H1 (cell line): ENCODE results near the gene KHDC4. TPM values are rescaled to one million over a fixed set of nuclear protein-coding genes. Genes with fewer than 3 reads are reported as not detected.

ENCODE experiments used
- CTCF ChIA-PET: fragments of 300-600 bp; sonication (Branson Sonifier 250); formaldehyde crosslinking; loops from one replicate; lab custom pipeline; 2021; ENCODE audit not compliant: partially characterized antibody; lab: Charles Lee
- POLR2A ChIA-PET: fragments of 300-600 bp; sonication (Branson Sonifier 250); formaldehyde crosslinking; loops from one replicate; lab custom pipeline; 2021; ENCODE audit warnings: inconsistent platforms; ENCODE audit not compliant: partially characterized antibody; lab: Charles Lee
- DNase-seq, 2 experiments: peaks; one replicate each; pipeline versions ENCODE4 v3.0.0 to v3.0.0-alpha.2; 2010 to 2022; ENCODE audit warnings: low spot score in 2 of 2, low read depth in 1 of 2, mixed read lengths in 1 of 2
- FAIRE-seq: peaks from 2 replicates; lab custom pipeline; 2011; peaks lifted over from hg19 to GRCh38; lab: Jason Lieb, UNC
- H2AFZ ChIP-seq: 2 replicates; pipeline ENCODE4 v1.8.1; 2012; ENCODE audit warnings: low read length, inconsistent platforms
- H2AK5ac ChIP-seq: 2 replicates; pipeline ENCODE4 v1.6.1; 2013; ENCODE audit warnings: low read depth, low read length
- H2BK120ac ChIP-seq: replicated peaks from 2 replicates; pipeline ENCODE3; 2013; ENCODE audit warnings: low read depth, low read length, inconsistent platforms
- H2BK12ac ChIP-seq: 2 replicates; pipeline ENCODE4 v1.6.1; 2013; ENCODE audit warnings: low read depth, low read length
- H2BK15ac ChIP-seq: 2 replicates; pipeline ENCODE4 v1.6.1; 2013; ENCODE audit warnings: low read length
- H2BK20ac ChIP-seq: 2 replicates; pipeline ENCODE4 v1.6.1; 2013; ENCODE audit warnings: low read length
- H2BK5ac ChIP-seq: 2 replicates; pipeline ENCODE4 v1.6.1; 2013; ENCODE audit warnings: low read depth, low read length
- H3K14ac ChIP-seq: 2 replicates; pipeline ENCODE4 v1.6.1; 2013; ENCODE audit warnings: inconsistent platforms; ENCODE audit not compliant: insufficient read length
- H3K18ac ChIP-seq: 2 replicates; pipeline ENCODE4 v1.6.1; 2013; ENCODE audit warnings: low read length; ENCODE audit errors: extremely low read depth
- H3K23ac ChIP-seq: 2 replicates; pipeline ENCODE4 v1.6.1; 2013; ENCODE audit warnings: inconsistent platforms; ENCODE audit not compliant: insufficient read length
- H3K23me2 ChIP-seq: 2 replicates; pipeline ENCODE4 v1.6.1; 2013; ENCODE audit warnings: low read depth, low read length
- H3K27ac ChIP-seq: 2 replicates; pipeline ENCODE4 v1.6.1; 2011; ENCODE audit warnings: low read depth, low read length, inconsistent platforms
- H3K27me3 ChIP-seq, 4 experiments: replicated peaks in 1 of 4; 1 replicate in 1 of 4; 2 replicates in 3 of 4; pipeline versions ENCODE4 v1.6.1 to v1.8.1; 2011 to 2013; ENCODE audit warnings: low read length in 3 of 4, mild to moderate bottlenecking in 3 of 4, inconsistent platforms in 2 of 4, mixed read lengths in 2 of 4, moderate library complexity in 1 of 4; ENCODE audit not compliant: control insufficient read depth in 3 of 4, insufficient read depth in 3 of 4; ENCODE audit errors: extremely low read depth in 1 of 4
- H3K36me3 ChIP-seq, 4 experiments: 2 replicates each; pipeline versions ENCODE4 v1.6.1 to v1.8.1; 2011 to 2013; ENCODE audit warnings: mild to moderate bottlenecking in 4 of 4, low read length in 3 of 4, moderate library complexity in 2 of 4, control low read depth in 1 of 4, inconsistent platforms in 1 of 4; ENCODE audit not compliant: insufficient read depth in 4 of 4, control insufficient read depth in 2 of 4
- H3K4ac ChIP-seq: replicated peaks from 2 replicates; pipeline ENCODE3; 2013; ENCODE audit warnings: low read length, low read depth, mixed read lengths, inconsistent platforms; ENCODE audit not compliant: insufficient read length
- H3K4me1 ChIP-seq, 4 experiments: replicated peaks in 1 of 4; 1 replicate in 1 of 4; 2 replicates in 3 of 4; pipeline versions ENCODE4 v1.6.1 to v1.8.1; 2011 to 2013; ENCODE audit warnings: low read length in 3 of 4, inconsistent platforms in 2 of 4, mixed read lengths in 1 of 4; ENCODE audit not compliant: insufficient read depth in 4 of 4, control insufficient read depth in 3 of 4
- H3K4me2 ChIP-seq, 2 experiments: 2 replicates each; pipeline versions ENCODE4 v1.6.1 to v1.8.1; 2011 to 2013; ENCODE audit warnings: low read depth in 2 of 2, low read length in 2 of 2, control low read depth in 1 of 2, inconsistent platforms in 1 of 2, mild to moderate bottlenecking in 1 of 2; ENCODE audit not compliant: insufficient read depth in 1 of 2
- H3K4me3 ChIP-seq, 4 experiments: fragments of 200-600, 300-600 bp in 1 of 4; sonication (generic), shearing (Covaris generic), sonication (Bioruptor Twin) in 1 of 4; 2 replicates each; pipeline versions ENCODE4 v1.5.1 to v1.8.1; 2011 to 2016; ENCODE audit warnings: low read length in 4 of 4, low read depth in 3 of 4, control low read depth in 2 of 4, inconsistent platforms in 2 of 4, mild to moderate bottlenecking in 2 of 4, mixed read lengths in 1 of 4, moderate library complexity in 1 of 4; ENCODE audit not compliant: insufficient read depth in 2 of 4; ENCODE audit errors: extremely low read depth in 1 of 4
- H3K56ac ChIP-seq: replicated peaks from 2 replicates; pipeline ENCODE3; 2013; ENCODE audit warnings: low read depth, mild to moderate bottlenecking, mixed read lengths, low read length, inconsistent platforms; ENCODE audit not compliant: insufficient read length
- H3K79me1 ChIP-seq: 2 replicates; pipeline ENCODE4 v1.6.1; 2013; ENCODE audit warnings: low read depth, low read length, control low read depth
- H3K79me2 ChIP-seq, 2 experiments: 2 replicates each; pipeline versions ENCODE4 v1.6.1 to v1.8.1; 2012 to 2013; ENCODE audit warnings: low read length in 2 of 2, mild to moderate bottlenecking in 2 of 2, inconsistent platforms in 1 of 2; ENCODE audit not compliant: insufficient read depth in 2 of 2, control insufficient read depth in 1 of 2
- H3K9ac ChIP-seq, 4 experiments: replicated peaks in 1 of 4; 1 replicate in 1 of 4; 2 replicates in 3 of 4; pipeline versions ENCODE4 v1.6.1 to v1.8.1; 2011 to 2013; ENCODE audit warnings: low read depth in 3 of 4, low read length in 3 of 4, control low read depth in 2 of 4, mild to moderate bottlenecking in 2 of 4, moderate library complexity in 2 of 4, inconsistent platforms in 1 of 4; ENCODE audit errors: extremely low read depth in 1 of 4
- H3K9me3 ChIP-seq, 2 experiments: 2 replicates each; pipeline versions ENCODE4 v1.6.1 to v1.8.1; 2012 to 2013; ENCODE audit warnings: mild to moderate bottlenecking in 2 of 2, moderate library complexity in 2 of 2, control low read depth in 1 of 2, inconsistent platforms in 1 of 2, low read depth in 1 of 2, low read length in 1 of 2, mixed read lengths in 1 of 2; ENCODE audit not compliant: insufficient read depth in 2 of 2
- H4K20me1 ChIP-seq, 2 experiments: replicated peaks in 1 of 2; 2 replicates each; pipeline versions ENCODE3 to v1.8.1; 2011 to 2013; ENCODE audit warnings: inconsistent platforms in 2 of 2, low read length in 2 of 2, mild to moderate bottlenecking in 1 of 2; ENCODE audit not compliant: insufficient read depth in 2 of 2, control insufficient read depth in 1 of 2
- H4K5ac ChIP-seq: 2 replicates; pipeline ENCODE4 v1.6.1; 2013; ENCODE audit warnings: low read length, low read depth, mixed read lengths, inconsistent platforms; ENCODE audit not compliant: insufficient read length
- H4K8ac ChIP-seq: 2 replicates; pipeline ENCODE4 v1.8.0; 2013; ENCODE audit warnings: mild to moderate bottlenecking, moderate library complexity, low read length, inconsistent platforms; ENCODE audit not compliant: insufficient read depth; ENCODE audit errors: extremely low read depth
- H4K91ac ChIP-seq: replicated peaks from 2 replicates; pipeline ENCODE3; 2013; ENCODE audit warnings: low read length, mixed read lengths, inconsistent platforms; ENCODE audit not compliant: insufficient read length
- JUN ChIP-seq: IDR thresholded peaks from 2 replicates; pipeline ENCODE4 v1.6.1; 2011; ENCODE audit warnings: low read depth, mild to moderate bottlenecking, improper control_type of control experiment, low read length
- KDM4A ChIP-seq: IDR thresholded peaks from one replicate; pipeline ENCODE4 v1.7.1; 2012; ENCODE audit warnings: low read depth, mild to moderate bottlenecking, moderate library complexity, low read length, inconsistent platforms; ENCODE audit not compliant: severe bottlenecking
- SIN3A ChIP-seq, 2 experiments: IDR thresholded peaks in 1 of 2; conservative IDR thresholded peaks in 1 of 2; 2 replicates each; pipeline ENCODE4 v1.6.1; 2011 to 2012; ENCODE audit warnings: low read length in 2 of 2, improper control_type of control experiment in 1 of 2, low read depth in 1 of 2, mild to moderate bottlenecking in 1 of 2
- SIX5 ChIP-seq: IDR thresholded peaks from 2 replicates; pipeline ENCODE4 v1.6.1; 2011; ENCODE audit warnings: mild to moderate bottlenecking, low read depth, low read length
- WGBS, 2 experiments: shearing (Covaris generic) in 1 of 2; methylation state at CpG; one replicate each; pipeline versions ENCODE4 v1.1.6 to v1.1.7; 2013 to 2015; ENCODE audit warnings: low lambda C conversion rate in 2 of 2, mixed read lengths in 2 of 2, inconsistent platforms in 1 of 2, low coverage in 1 of 2, missing lambda C conversion rate in 1 of 2; ENCODE audit not compliant: insufficient replicate concordance in 2 of 2, insufficient coverage in 1 of 2, insufficient read length in 1 of 2; ENCODE audit errors: extremely low coverage in 1 of 2, missing lambda C conversion rate in 1 of 2; 5-methylcytosine and 5-hydroxymethylcytosine counted together
- polyA plus RNA-seq, 7 experiments: library from polyadenylated mRNA; depleted of rRNA in 3 of 7; stranded (reverse) in 5 of 7; unstranded in 2 of 7; fragments of >200 nt in 5 of 7; fragments of 200-250 nt in 2 of 7; gene quantifications; 1 replicate in 5 of 7; 2 replicates in 1 of 7; 4 replicates in 1 of 7; pipeline versions ENCODE4 v1.2.1 to v1.2.3, GENCODE V29; 2011 to 2013; ENCODE audit warnings: missing spikeins in 2 of 7, mixed read lengths in 2 of 7
- total RNA-seq: library from RNA; stranded (reverse); fragmentation: NEBNext Ultra II Directional; extraction: Animal tissue kit (Norgen Biotek cat#: 25700); gene quantifications from 2 replicates; pipeline ENCODE4 v1.2.1, GENCODE V29; 2021
- TF ChIP-seq, protein P1 (sequence below): IDR thresholded peaks from 2 replicates; pipeline ENCODE4 v1.6.1; 2011; ENCODE audit warnings: low read depth, mild to moderate bottlenecking, low read length; ENCODE audit not compliant: insufficient read depth
- TF ChIP-seq, protein P2 (sequence below), 3 experiments: IDR thresholded peaks; 1 replicate in 2 of 3; 2 replicates in 1 of 3; pipeline versions ENCODE4 v1.5.1 to v1.6.1; 2011; ENCODE audit warnings: low read length in 3 of 3, mild to moderate bottlenecking in 3 of 3, inconsistent platforms in 2 of 3, low read depth in 1 of 3, moderate library complexity in 1 of 3; ENCODE audit not compliant: insufficient read depth in 1 of 3; ENCODE audit errors: control extremely low read depth in 1 of 3

Gene KHDC4
- total and polyA plus RNA-seq, 2 of the 8 experiments (the other 6 are each of a cell fraction or from before 2014, with no cell fraction given) = 56.6 to 81.1 TPM

GRCh38 chr1:155971910-155972809 lies 37.9 kb upstream of the KHDC4 start:
- Histone ChIP-seq H2BK20ac (no peak overlapping the region), H2AK5ac (no peak overlapping the region), H2BK120ac (no peak overlapping the region), H3K4me2 (no peak overlapping the region), H4K20me1 (peaks cover 26 to 42% of the 10 kb centered on the region in 2 experiments), H3K79me1 (peaks cover 40% of the 10 kb centered on the region), H3K4me1 (peaks cover 15 to 48% (median 33%) of the 10 kb centered on the region in 4 experiments), H3K4ac (no peak overlapping the region), H3K9me3 (no peaks in the 10 kb centered on the region), H3K56ac (no peak overlapping the region), H3K23ac (no peak overlapping the region), H3K4me3 (no peak overlapping the region), H2AFZ (no peak overlapping the region), H4K8ac (peak overlapping the region; percentile 26; the same call in 1 of the 2 replicates), H3K9ac (no peak overlapping the region), H2BK12ac (no peak overlapping the region), H4K91ac (no peak overlapping the region), H3K23me2 (peaks cover 13% of the 10 kb centered on the region), H2BK5ac (no peak overlapping the region), H3K27ac (no peak overlapping the region), H3K79me2 (peaks cover 38 to 91% of the 10 kb centered on the region in 2 experiments), H3K36me3 (peaks cover 0 to 15% (median 5%) of the 10 kb centered on the region in 4 experiments; a peak in 4 of 8 replicates), H4K5ac (no peak overlapping the region), H2BK15ac (no peak overlapping the region), H3K18ac (no peak overlapping the region), H3K27me3 (no peaks in the 10 kb centered on the region), H3K14ac (no peak overlapping the region)
- DNase-seq = no peak
- no peak for FAIRE-seq
- ChIA-PET POLR2A (interaction anchor here (1.2 to 16.7 kb wide), 4 partner anchors 8 to 28 kb away, joined by 3 to 282 read pairs (median 22); partner anchors contain the start of gene ARHGEF2), CTCF (interaction anchor here (0.6 to 6.7 kb wide), 4 partner anchors 13 to 93 kb away, joined by 3 to 58 read pairs (median 20); no protein-coding TSS in a partner anchor)
- 91% methylated on average over 8 of the region's 9 CpGs; no CpG with 5 or more reads in 1 of the 2 experiments for WGBS, 2 experiments
- TF ChIP-seq, protein P1, sequence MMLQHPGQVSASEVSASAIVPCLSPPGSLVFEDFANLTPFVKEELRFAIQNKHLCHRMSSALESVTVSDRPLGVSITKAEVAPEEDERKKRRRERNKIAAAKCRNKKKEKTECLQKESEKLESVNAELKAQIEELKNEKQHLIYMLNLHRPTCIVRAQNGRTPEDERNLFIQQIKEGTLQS = no peak
- TF ChIP-seq JUN (no peak), SIN3A (conservative IDR thresholded peaks at IDR 0.05 in 1 of 2, IDR thresholded peaks at IDR 0.05 in 1 of 2; ENCODE audit: low read depth in 1 of 2, low read length in 2 of 2) (no peak), KDM4A (no peak), SIX5 (no peak)
- TF ChIP-seq, protein P2, sequence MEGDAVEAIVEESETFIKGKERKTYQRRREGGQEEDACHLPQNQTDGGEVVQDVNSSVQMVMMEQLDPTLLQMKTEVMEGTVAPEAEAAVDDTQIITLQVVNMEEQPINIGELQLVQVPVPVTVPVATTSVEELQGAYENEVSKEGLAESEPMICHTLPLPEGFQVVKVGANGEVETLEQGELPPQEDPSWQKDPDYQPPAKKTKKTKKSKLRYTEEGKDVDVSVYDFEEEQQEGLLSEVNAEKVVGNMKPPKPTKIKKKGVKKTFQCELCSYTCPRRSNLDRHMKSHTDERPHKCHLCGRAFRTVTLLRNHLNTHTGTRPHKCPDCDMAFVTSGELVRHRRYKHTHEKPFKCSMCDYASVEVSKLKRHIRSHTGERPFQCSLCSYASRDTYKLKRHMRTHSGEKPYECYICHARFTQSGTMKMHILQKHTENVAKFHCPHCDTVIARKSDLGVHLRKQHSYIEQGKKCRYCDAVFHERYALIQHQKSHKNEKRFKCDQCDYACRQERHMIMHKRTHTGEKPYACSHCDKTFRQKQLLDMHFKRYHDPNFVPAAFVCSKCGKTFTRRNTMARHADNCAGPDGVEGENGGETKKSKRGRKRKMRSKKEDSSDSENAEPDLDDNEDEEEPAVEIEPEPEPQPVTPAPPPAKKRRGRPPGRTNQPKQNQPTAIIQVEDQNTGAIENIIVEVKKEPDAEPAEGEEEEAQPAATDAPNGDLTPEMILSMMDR (IDR thresholded peaks at IDR 0.05; ENCODE audit: control extremely low read depth in 1 of 3, insufficient read depth in 1 of 3, low read depth in 1 of 3, low read length in 3 of 3) = no peak
